ENCODE measurements around the gene TREH. TPM values are rescaled to one million over a fixed set of nuclear protein-coding genes. Genes with fewer than 3 reads are reported as not detected.

Gene TREH
- total RNA-seq (2022; extraction: Qiagen RNA extraction), result not detected in 5 replicates

GRCh38 chr11:118679483-118679882, at the start of gene TREH:
Gene TREH, minus strand, starts transcription at chr11:118679650. Its CDS starts 23 bp downstream, at chr11:118679627.

GRCh38 chr11:118607401-118608359, 71.8 kb downstream of the TREH start, which contains the start of gene PHLDB1:
Gene PHLDB1, plus strand, starts transcription at chr11:118607615. Its CDS starts 6,222 bp downstream, at chr11:118613837.

Other genes starting within 250 kb of the TREH start
- 10.4 to 14.0 TPM (median 12.9 TPM) in 5 replicates for gene KMT2A, start 243.2 kb downstream of the TREH start, total RNA-seq (2022; extraction: Qiagen RNA extraction)
- not detected in 5 replicates for gene TTC36, start 152.2 kb downstream of the TREH start, total RNA-seq (2022; extraction: Qiagen RNA extraction)
- gene TMEM25, start 148.5 kb downstream of the TREH start, total RNA-seq (2022; extraction: Qiagen RNA extraction), result 0.28 to 0.70 TPM (median 0.45 TPM) in 5 replicates
- 17.1 to 20.0 TPM (median 17.4 TPM) in 5 replicates for gene IFT46, start 113.7 kb downstream of the TREH start, total RNA-seq (2022; extraction: Qiagen RNA extraction)
- 90.4 to 98.1 TPM (median 95.8 TPM) in 5 replicates for gene ARCN1, start 107.2 kb downstream of the TREH start, total RNA-seq (2022; extraction: Qiagen RNA extraction)
- gene PHLDB1, start 72.0 kb downstream of the TREH start, total RNA-seq (2022; extraction: Qiagen RNA extraction), result 8.9 to 10.9 TPM (median 10.4 TPM) in 5 replicates
- gene DDX6, start 111.5 kb upstream of the TREH start, total RNA-seq (2022; extraction: Qiagen RNA extraction), result 25.4 to 38.0 TPM (median 32.8 TPM) in 5 replicates
- 0.03 to 0.26 TPM (median 0.05 TPM) in 5 replicates for gene CXCR5, start 204.2 kb upstream of the TREH start, total RNA-seq (2022; extraction: Qiagen RNA extraction)
- gene BCL9L, start 246.3 kb upstream of the TREH start, total RNA-seq (2022; extraction: Qiagen RNA extraction), result 96.8 to 310 TPM (median 286 TPM) in 5 replicates